Neural cell (in vitro differentiated cells): ENCODE results near the gene GLS.

Experiments
- EZH2 ChIP-seq: fragments of 200-600, 300-800 bp; shearing (Covaris generic), sonication (generic); IDR thresholded peaks from 2 replicates; pipeline ENCODE4 v1.6.1; 2014; ENCODE audit warnings: antibody characterized with exemption, low read length, borderline replicate concordance, mild to moderate bottlenecking; ENCODE audit not compliant: insufficient read depth, poor library complexity, severe bottlenecking
- MXI1 ChIP-seq: fragments of 450-650 bp; conservative IDR thresholded peaks from 2 replicates; pipeline ENCODE4 v1.6.1; 2014; ENCODE audit warnings: antibody characterized with exemption, mild to moderate bottlenecking; ENCODE audit not compliant: poor library complexity, severe bottlenecking
- POLR2AphosphoS5 ChIP-seq: IDR thresholded peaks from 2 replicates; pipeline ENCODE4 v1.6.1; 2012
- RAD21 ChIP-seq: fragments of 450-650 bp; conservative IDR thresholded peaks from 2 replicates; pipeline ENCODE4 v1.6.1; 2014; ENCODE audit warnings: antibody characterized with exemption, mild to moderate bottlenecking, moderate library complexity
- TAF1 ChIP-seq: IDR thresholded peaks from 2 replicates; pipeline ENCODE4 v1.6.1; 2012; ENCODE audit warnings: low read depth
- TF ChIP-seq, protein P1 (sequence below): fragments of 450-650 bp; IDR thresholded peaks from 2 replicates; pipeline ENCODE4 v1.5.1; 2014; ENCODE audit warnings: antibody characterized with exemption, mild to moderate bottlenecking, moderate library complexity; ENCODE audit not compliant: poor library complexity, severe bottlenecking

- no peak for TF ChIP-seq POLR2AphosphoS5
- TF ChIP-seq EZH2, result no peak
- TF ChIP-seq, protein P1, sequence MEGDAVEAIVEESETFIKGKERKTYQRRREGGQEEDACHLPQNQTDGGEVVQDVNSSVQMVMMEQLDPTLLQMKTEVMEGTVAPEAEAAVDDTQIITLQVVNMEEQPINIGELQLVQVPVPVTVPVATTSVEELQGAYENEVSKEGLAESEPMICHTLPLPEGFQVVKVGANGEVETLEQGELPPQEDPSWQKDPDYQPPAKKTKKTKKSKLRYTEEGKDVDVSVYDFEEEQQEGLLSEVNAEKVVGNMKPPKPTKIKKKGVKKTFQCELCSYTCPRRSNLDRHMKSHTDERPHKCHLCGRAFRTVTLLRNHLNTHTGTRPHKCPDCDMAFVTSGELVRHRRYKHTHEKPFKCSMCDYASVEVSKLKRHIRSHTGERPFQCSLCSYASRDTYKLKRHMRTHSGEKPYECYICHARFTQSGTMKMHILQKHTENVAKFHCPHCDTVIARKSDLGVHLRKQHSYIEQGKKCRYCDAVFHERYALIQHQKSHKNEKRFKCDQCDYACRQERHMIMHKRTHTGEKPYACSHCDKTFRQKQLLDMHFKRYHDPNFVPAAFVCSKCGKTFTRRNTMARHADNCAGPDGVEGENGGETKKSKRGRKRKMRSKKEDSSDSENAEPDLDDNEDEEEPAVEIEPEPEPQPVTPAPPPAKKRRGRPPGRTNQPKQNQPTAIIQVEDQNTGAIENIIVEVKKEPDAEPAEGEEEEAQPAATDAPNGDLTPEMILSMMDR, result no peak
- TF ChIP-seq MXI1, result no peak
- no peak for TF ChIP-seq TAF1
- no peak for TF ChIP-seq RAD21
Measured at GRCh38 chr2:190891372-190891771, 10.8 kb downstream of the GLS start.
